22Rv1 (cell line): ENCODE data around the gene EXOG.

Experiments
- CTCF ChIP-seq: fragments of 450-650 bp; IDR thresholded peaks from 2 replicates; pipeline ENCODE4 v1.5.1; 2017; ENCODE audit warnings: mild to moderate bottlenecking
- ZFX ChIP-seq: fragments of 450-650 bp; IDR thresholded peaks from 2 replicates; pipeline ENCODE4 v1.6.1; 2017; ENCODE audit warnings: antibody characterized with exemption, borderline replicate concordance

DNA sequence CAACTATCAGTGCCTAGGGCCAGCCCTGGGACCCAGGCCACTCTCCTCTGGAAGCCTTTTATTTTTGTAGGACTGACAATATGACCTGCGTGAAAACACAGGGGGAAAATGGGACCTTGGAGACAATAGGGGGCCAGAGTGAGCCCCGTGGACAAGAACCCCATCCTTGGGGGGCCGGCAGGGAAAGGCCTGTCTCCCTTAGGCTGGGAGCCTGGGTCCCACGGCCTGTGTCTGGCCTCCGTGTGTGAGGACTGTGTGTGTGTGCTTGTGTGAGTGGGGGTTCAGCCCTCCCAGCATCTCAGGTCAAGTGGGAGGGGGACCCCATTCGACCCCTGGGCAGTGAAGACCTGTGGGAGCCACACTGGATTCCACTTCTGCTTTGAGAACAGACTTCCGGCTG lies 53.3 kb downstream of the EXOG start:
- TF ChIP-seq CTCF (no peak), ZFX (no peak)
